Tibial nerve (tissue), 4 donors: ENCODE data around the gene EFCAB7. TPM values are rescaled to one million over a fixed set of nuclear protein-coding genes. Genes with fewer than 3 reads are reported as not detected.

Source experiments
- DNase-seq, 2 donors: peaks; one replicate each; pipeline ENCODE4 v3.0.0-alpha.2; 2019; ENCODE audit warnings: low spot score in 2 of 2
- H3K27ac ChIP-seq, 4 donors: fragments of 200-600 bp; sonication (generic) in 3 of 4; one replicate each; pipeline ENCODE4 v1.5.1; 2017 to 2019; ENCODE audit warnings: mild to moderate bottlenecking in 1 of 4
- H3K27me3 ChIP-seq, 2 donors: fragments of 200-600 bp; sonication (generic) in 1 of 2; one replicate each; pipeline versions ENCODE4 v1.5.1 to v1.6.0; 2017 to 2019
- H3K36me3 ChIP-seq, 3 donors: fragments of 200-600 bp; sonication (generic); one replicate each; pipeline ENCODE4 v1.5.1; 2018 to 2019
- H3K4me1 ChIP-seq, 4 donors: fragments of 200-600 bp; sonication (generic) in 3 of 4; one replicate each; pipeline ENCODE4 v1.5.1; 2017 to 2019
- H3K4me3 ChIP-seq, 4 donors: fragments of 200-600 bp; sonication (generic) in 3 of 4; one replicate each; pipeline ENCODE4 v1.5.1; 2017 to 2019; ENCODE audit warnings: mild to moderate bottlenecking in 1 of 4, moderate library complexity in 1 of 4
- H3K9me3 ChIP-seq, 4 donors: fragments of 200-600 bp; sonication (generic) in 3 of 4; one replicate each; pipeline ENCODE4 v1.5.1; 2017 to 2019
- CTCF ChIP-seq, 5 experiments: fragments of 200-600 bp in 3 of 5; fragments of 450-650 bp in 2 of 5; sonication (generic) in 3 of 5; IDR thresholded peaks; one replicate each; pipeline ENCODE4 v1.5.1; 2016 to 2019; ENCODE audit warnings: antibody characterized with exemption in 5 of 5, mild to moderate bottlenecking in 3 of 5, moderate library complexity in 2 of 5
- EP300 ChIP-seq, 2 donors: sonication (generic); formaldehyde crosslinking; IDR thresholded peaks; one replicate each; pipeline ENCODE4 v1.6.1; 2017; ENCODE audit warnings: antibody characterized with exemption in 2 of 2, mild to moderate bottlenecking in 1 of 2
- POLR2A ChIP-seq, 2 donors: fragments of 450-650 bp; IDR thresholded peaks; one replicate each; pipeline ENCODE4 v1.6.1; 2017; ENCODE audit warnings: antibody characterized with exemption in 2 of 2, mild to moderate bottlenecking in 2 of 2, moderate library complexity in 2 of 2
- WGBS, 2 donors: methylation state at CpG; one replicate each; pipeline ENCODE4 v1.1.5; 2018; 5-methylcytosine and 5-hydroxymethylcytosine counted together
- total RNA-seq, 4 donors: library from RNA; depleted of rRNA; stranded (reverse); fragments of >200 nt; gene quantifications; one replicate each; pipeline ENCODE4 v1.1.0, GENCODE V29; 2016

EFCAB7 gene
- total RNA-seq, 4 donors from 2014 or later = 8.2 to 12.2 (median 10.2) TPM

- Histone ChIP-seq H3K4me1 (peaks cover 0 to 18% (median 0%) of the 10 kb centered on the region in 4 donors), H3K27me3 (no peaks in the 10 kb centered on the region), H3K9me3 (no peaks in the 10 kb centered on the region), H3K4me3 (peak within 1 kb of the TSS; percentile 41 to 81 (median 78)), H3K36me3 (no peaks in the 10 kb centered on the region), H3K27ac (peak within 1 kb of the TSS; percentile 23 to 90 (median 86))
- peak; percentile 49 to 51 for DNase-seq
- WGBS, 2 donors = 0 to 1% methylated on average over 29 to 36 of the region's 64 CpGs
- TF ChIP-seq POLR2A (IDR thresholded peaks at IDR 0.05) = no peak
- TF ChIP-seq EP300 (IDR thresholded peaks at IDR 0.05) = peak in 1 of 2 donors; percentile 11
These were observed 70.1 kb downstream of the EFCAB7 start, which contains the start of gene PGM1 for GRCh38 chr1:63593303-63593885. Gene PGM1 (plus strand): TSS chr1:63593411. CDS start chr1:63593489, 78 bp downstream.

GRCh38 chr1:63593886-63594605 lies 70.7 kb downstream of the EFCAB7 start:
- no peak for TF ChIP-seq CTCF (IDR thresholded peaks at IDR 0.05)
- TF ChIP-seq EP300 (IDR thresholded peaks at IDR 0.05) = no peak
- TF ChIP-seq POLR2A (IDR thresholded peaks at IDR 0.05) = no peak
- WGBS, 2 donors = 8 to 10% methylated on average over 45 to 50 of the region's 55 CpGs
- peak overlapping the region; percentile 41 to 81 (median 78) for H3K4me3 ChIP-seq
- no peaks in the 10 kb centered on the region for H3K9me3 ChIP-seq
- H3K27ac ChIP-seq = peak overlapping the region; percentile 23 to 90 (median 86)
- H3K4me1 ChIP-seq = peaks cover 0 to 18% (median 0%) of the 10 kb centered on the region in 4 donors
- H3K36me3 ChIP-seq = no peaks in the 10 kb centered on the region
- no peaks in the 10 kb centered on the region for H3K27me3 ChIP-seq
- DNase-seq = peak in 1 of 2 donors; percentile 17

- WGBS, 2 donors = 96% methylated on average over 1 of the region's 1 CpG
- H3K27me3 ChIP-seq = no peaks in the 10 kb centered on the region
- no peaks in the 10 kb centered on the region for H3K36me3 ChIP-seq
- H3K9me3 ChIP-seq = no peaks in the 10 kb centered on the region
- no peak for TF ChIP-seq EP300 (IDR thresholded peaks at IDR 0.05)
- TF ChIP-seq POLR2A (IDR thresholded peaks at IDR 0.05) = no peak
- TF ChIP-seq CTCF (IDR thresholded peaks at IDR 0.05) = no peak
- DNase-seq = no peak
- H3K4me1 ChIP-seq = peaks cover 0 to 18% (median 0%) of the 10 kb centered on the region in 4 donors
- no peak overlapping the region for H3K27ac ChIP-seq
- H3K4me3 ChIP-seq = no peak overlapping the region
These were observed 72.1 kb downstream of the EFCAB7 start for GRCh38 chr1:63595435-63595834.

GRCh38 chr1:63599799-63600198 lies 76.5 kb downstream of the EFCAB7 start:
- H3K27me3 ChIP-seq = no peaks in the 10 kb centered on the region
- no peak overlapping the region for H3K27ac ChIP-seq
- 93 to 96% methylated on average over 5 of the region's 5 CpGs for WGBS, 2 donors
- DNase-seq = no peak
- H3K4me1 ChIP-seq = no peaks in the 10 kb centered on the region
- H3K36me3 ChIP-seq = no peaks in the 10 kb centered on the region
- TF ChIP-seq POLR2A (IDR thresholded peaks at IDR 0.05) (no peak), EP300 (IDR thresholded peaks at IDR 0.05) (no peak), CTCF (IDR thresholded peaks at IDR 0.05) (no peak)
- H3K9me3 ChIP-seq = no peaks in the 10 kb centered on the region
- H3K4me3 ChIP-seq = no peak overlapping the region

- DNase-seq = no peak
- no peak for TF ChIP-seq EP300 (IDR thresholded peaks at IDR 0.05)
- 74 to 76% methylated on average over 5 of the region's 5 CpGs for WGBS, 2 donors
- H3K27ac ChIP-seq = no peak overlapping the region
- H3K4me3 ChIP-seq = no peak overlapping the region
- no peaks in the 10 kb centered on the region for H3K9me3 ChIP-seq
- no peaks in the 10 kb centered on the region for H3K27me3 ChIP-seq
- no peaks in the 10 kb centered on the region for H3K4me1 ChIP-seq
- no peaks in the 10 kb centered on the region for H3K36me3 ChIP-seq
These were observed 76.9 kb downstream of the EFCAB7 start for GRCh38 chr1:63600248-63600647.

- Histone ChIP-seq H3K4me3 (no peak overlapping the region), H3K27ac (no peak overlapping the region), H3K36me3 (no peaks in the 10 kb centered on the region), H3K27me3 (no peaks in the 10 kb centered on the region), H3K4me1 (no peaks in the 10 kb centered on the region), H3K9me3 (no peaks in the 10 kb centered on the region)
- WGBS, 2 donors = 80 to 82% methylated on average over 3 of the region's 3 CpGs
- TF ChIP-seq CTCF (IDR thresholded peaks at IDR 0.05) (no peak), EP300 (IDR thresholded peaks at IDR 0.05) (no peak), POLR2A (IDR thresholded peaks at IDR 0.05) (no peak)
- DNase-seq = no peak
These were observed 77.7 kb downstream of the EFCAB7 start for GRCh38 chr1:63601061-63601460.
